ENCODE results near the gene ZBTB46.

- TF ChIP-seq CTCF (IDR thresholded peaks at IDR 0.05), result no peak
- TF ChIP-seq POLR2AphosphoS5 (IDR thresholded peaks at IDR 0.05), result no peak
- no peak for TF ChIP-seq POLR2A (IDR thresholded peaks at IDR 0.05)
Observed at GRCh38 chr20:63737945-63738686, 92.9 kb downstream of the ZBTB46 start.
